ENCODE results near the gene MSH5. TPM values are rescaled to one million over a fixed set of nuclear protein-coding genes. Genes with fewer than 3 reads are reported as not detected.

MSH5 gene
- total RNA-seq, 4 donors from 2014 or later: 16.7 to 41.5 (median 22.1) TPM; not detected in 1

GRCh38 chr6:31762356-31762755 is 22.6 kb downstream of the MSH5 start, which contains the start of gene SAPCD1:
TSS of gene SAPCD1 (plus strand) at chr6:31762656. CDS start at chr6:31763055, 399 bp downstream.
- Histone ChIP-seq H3K36me3 (no peaks in the 10 kb centered on the region), H3K27me3 (no peaks in the 10 kb centered on the region), H3K4me1 (no peaks in the 10 kb centered on the region), H3K27ac (peak within 1 kb of the TSS in 1 of 2 donors; percentile 48), H3K4me3 (no peak within 1 kb of the TSS), H3K9me3 (no peaks in the 10 kb centered on the region)
- no peak for DNase-seq
- intact Hi-C loops (cut with DNase I; ENCODE audit: low total_unique reads): no loop called here
- TF ChIP-seq CTCF (IDR thresholded peaks at IDR 0.05) (no peak), POLR2A (IDR thresholded peaks at IDR 0.05) (no peak)

GRCh38 chr6:31762878-31763618 is 23.2 kb downstream of the MSH5 start:
- Histone ChIP-seq H3K27me3 (no peaks in the 10 kb centered on the region), H3K4me3 (no peak overlapping the region), H3K36me3 (no peaks in the 10 kb centered on the region), H3K9me3 (no peaks in the 10 kb centered on the region), H3K4me1 (no peaks in the 10 kb centered on the region), H3K27ac (peak overlapping the region in 1 of 2 donors; percentile 48)
- intact Hi-C loops (cut with DNase I; ENCODE audit: low total_unique reads): no loop called here
- TF ChIP-seq CTCF (IDR thresholded peaks at IDR 0.05) (no peak), POLR2A (IDR thresholded peaks at IDR 0.05) (no peak)
- DNase-seq: no peak

GRCh38 chr6:31763619-31763940 is 23.8 kb downstream of the MSH5 start:
- no peaks in the 10 kb centered on the region for H3K9me3 ChIP-seq
- peak overlapping the region in 1 of 2 donors; percentile 48 for H3K27ac ChIP-seq
- TF ChIP-seq CTCF (IDR thresholded peaks at IDR 0.05) (no peak), POLR2A (IDR thresholded peaks at IDR 0.05) (no peak)
- H3K4me3 ChIP-seq: no peak overlapping the region
- no peak for DNase-seq
- H3K4me1 ChIP-seq: no peaks in the 10 kb centered on the region
- no peaks in the 10 kb centered on the region for H3K36me3 ChIP-seq
- H3K27me3 ChIP-seq: no peaks in the 10 kb centered on the region
- intact Hi-C loops (cut with DNase I; ENCODE audit: low total_unique reads): no loop called here

- intact Hi-C loops (cut with DNase I; ENCODE audit: low total_unique reads): no loop called here
- Histone ChIP-seq H3K4me3 (no peak overlapping the region), H3K27ac (peak overlapping the region; percentile 24 to 48), H3K4me1 (no peaks in the 10 kb centered on the region), H3K9me3 (no peaks in the 10 kb centered on the region), H3K36me3 (no peaks in the 10 kb centered on the region), H3K27me3 (no peaks in the 10 kb centered on the region)
- TF ChIP-seq CTCF (IDR thresholded peaks at IDR 0.05) (no peak), POLR2A (IDR thresholded peaks at IDR 0.05) (no peak)
- DNase-seq: no peak
Observed at GRCh38 chr6:31764198-31764597, 24.4 kb downstream of the MSH5 start.

- intact Hi-C loops (cut with DNase I; ENCODE audit: low total_unique reads): no loop called here
- no peak for DNase-seq
Observed at GRCh38 chr6:31765559-31765909, 25.7 kb downstream of the MSH5 start.

More at GRCh38 chr6:31765559-31765909, 25.7 kb downstream of the MSH5 start:
- H3K27me3 ChIP-seq: no peaks in the 10 kb centered on the region
- no peaks in the 10 kb centered on the region for H3K9me3 ChIP-seq
- H3K36me3 ChIP-seq: no peaks in the 10 kb centered on the region
- H3K4me3 ChIP-seq: no peak overlapping the region
- no peaks in the 10 kb centered on the region for H3K4me1 ChIP-seq
- TF ChIP-seq CTCF (IDR thresholded peaks at IDR 0.05) (no peak), POLR2A (IDR thresholded peaks at IDR 0.05) (no peak)
- no peak overlapping the region for H3K27ac ChIP-seq
